ENCODE results near the gene POU2AF1. TPM values are rescaled to one million over a fixed set of nuclear protein-coding genes. Genes with fewer than 3 reads are reported as not detected.

POU2AF1 gene
- total and polyA plus RNA-seq, 2 of the 8 experiments (the other 6 are each of a cell fraction or from before 2014, with no cell fraction given) = not detected

GRCh38 chr11:111418436-111418787, 39.3 kb upstream of the POU2AF1 start:
- H2AFZ ChIP-seq (ENCODE audit: low read length) = no peak overlapping the region
- H2BK5ac ChIP-seq (ENCODE audit: low read depth, low read length) = no peak overlapping the region
- no peaks in the 10 kb centered on the region for H3K36me3 ChIP-seq (ENCODE audit: control insufficient read depth in 2 of 4, insufficient read depth in 4 of 4, low read length in 3 of 4)
- H3K79me2 ChIP-seq (ENCODE audit: control insufficient read depth in 1 of 2, insufficient read depth in 2 of 2, low read length in 2 of 2) = no peaks in the 10 kb centered on the region
- no peaks in the 10 kb centered on the region for H3K27me3 ChIP-seq (replicated peaks in 1 of 4; ENCODE audit: control insufficient read depth in 3 of 4, extremely low read depth in 1 of 4, insufficient read depth in 3 of 4, low read length in 3 of 4)
- no peak overlapping the region for H4K8ac ChIP-seq (ENCODE audit: extremely low read depth, insufficient read depth, low read length)
- WGBS, 2 experiments (ENCODE audit: extremely low coverage in 1 of 2, insufficient coverage in 1 of 2, insufficient read length in 1 of 2, insufficient replicate concordance in 2 of 2, low coverage in 1 of 2, low lambda C conversion rate in 2 of 2, missing lambda C conversion rate in 1 of 2) = 59% methylated on average over 5 of the region's 5 CpGs; no CpG with 5 or more reads in 1 of the 2 experiments
- H2BK20ac ChIP-seq (ENCODE audit: low read length) = no peak overlapping the region
- no peak overlapping the region for H3K9ac ChIP-seq (replicated peaks in 1 of 4; ENCODE audit: extremely low read depth in 1 of 4, low read depth in 3 of 4, low read length in 3 of 4)
- no peak overlapping the region for H3K4me3 ChIP-seq (ENCODE audit: extremely low read depth in 1 of 4, insufficient read depth in 2 of 4, low read depth in 3 of 4, low read length in 4 of 4)
- H4K91ac ChIP-seq (replicated peaks; ENCODE audit: insufficient read length, low read length) = no peak overlapping the region
- no peaks in the 10 kb centered on the region for H3K23me2 ChIP-seq (ENCODE audit: low read depth, low read length)
- H3K27ac ChIP-seq (ENCODE audit: low read depth, low read length) = no peak overlapping the region
- ChIA-PET POLR2A (ENCODE audit: partially characterized antibody) (no interaction called here), CTCF (ENCODE audit: partially characterized antibody) (interaction anchor here (0.6 to 22.4 kb wide), 6 partner anchors 11 to 779 kb away, joined by 3 to 484 read pairs (median 10); no protein-coding TSS in a partner anchor)
- no peaks in the 10 kb centered on the region for H3K9me3 ChIP-seq (ENCODE audit: insufficient read depth in 2 of 2, low read depth in 1 of 2, low read length in 1 of 2)
- H3K79me1 ChIP-seq (ENCODE audit: low read depth, low read length) = no peaks in the 10 kb centered on the region
- H3K14ac ChIP-seq (ENCODE audit: insufficient read length) = no peak overlapping the region
- no peak overlapping the region for H3K4ac ChIP-seq (replicated peaks; ENCODE audit: insufficient read length, low read depth, low read length)
- TF ChIP-seq CBX5 (IDR thresholded peaks at IDR 0.05; ENCODE audit: low read depth, low read length) = no peak
- no peak for TF ChIP-seq SIRT6 (IDR thresholded peaks at IDR 0.05; ENCODE audit: low read length)
- TF ChIP-seq SRF (IDR thresholded peaks at IDR 0.05; ENCODE audit: low read depth, low read length) = no peak
- no peak for TF ChIP-seq SUZ12 (IDR thresholded peaks at IDR 0.05; ENCODE audit: low read length)
- no peak for TF ChIP-seq CTBP2 (IDR thresholded peaks at IDR 0.05; ENCODE audit: borderline replicate concordance, insufficient read depth, insufficient read length, low read length)
- TF ChIP-seq NANOG (IDR thresholded peaks at IDR 0.05; ENCODE audit: insufficient read depth, low read depth, low read length, poor library complexity, severe bottlenecking) = no peak
- TF ChIP-seq HDAC6 (IDR thresholded peaks at IDR 0.05; ENCODE audit: low read depth, low read length) = no peak
- TF ChIP-seq CTCF (IDR thresholded peaks at IDR 0.05; ENCODE audit: control extremely low read depth in 1 of 3, insufficient read depth in 1 of 3, low read depth in 1 of 3, low read length in 3 of 3) = no peak
- H3K56ac ChIP-seq (replicated peaks; ENCODE audit: insufficient read length, low read depth, low read length) = no peak overlapping the region
- H4K20me1 ChIP-seq (replicated peaks in 1 of 2; ENCODE audit: control insufficient read depth in 1 of 2, insufficient read depth in 2 of 2, low read length in 2 of 2) = no peaks in the 10 kb centered on the region
- no peaks in the 10 kb centered on the region for H3K4me1 ChIP-seq (replicated peaks in 1 of 4; ENCODE audit: control insufficient read depth in 3 of 4, insufficient read depth in 4 of 4, low read length in 3 of 4)
- H3K18ac ChIP-seq (ENCODE audit: extremely low read depth, low read length) = no peak overlapping the region
- H2BK120ac ChIP-seq (replicated peaks; ENCODE audit: low read depth, low read length) = no peak overlapping the region
- H2BK15ac ChIP-seq (ENCODE audit: low read length) = no peak overlapping the region
- FAIRE-seq (no peak), DNase-seq (ENCODE audit: low read depth in 1 of 2, low spot score in 2 of 2) (no peak)
- H3K4me2 ChIP-seq (ENCODE audit: insufficient read depth in 1 of 2, low read depth in 2 of 2, low read length in 2 of 2) = no peak overlapping the region
- no peak overlapping the region for H2BK12ac ChIP-seq (ENCODE audit: low read depth, low read length)
- no peak overlapping the region for H4K5ac ChIP-seq (ENCODE audit: insufficient read length, low read depth, low read length)
- H2AK5ac ChIP-seq (ENCODE audit: low read depth, low read length) = no peak overlapping the region
- no peak overlapping the region for H3K23ac ChIP-seq (ENCODE audit: insufficient read length)

Measured in H1 (cell line).